HG02642 (cell line): ENCODE data around the gene FRZB.
"Not testable (repeated sequence)": the region's sequence is repeated elsewhere in the genome, so short reads cannot be mapped to it uniquely, and the experiment has no call there.

ENCODE experiments used
- ATAC-seq: cut with Tn5 transposase; IDR thresholded peaks from one replicate; pipeline ENCODE4 v1.9.1; 2021; ENCODE audit warnings: mild to moderate bottlenecking; ENCODE audit not compliant: unreplicated experiment, poor library complexity

Gene FRZB, protein sequence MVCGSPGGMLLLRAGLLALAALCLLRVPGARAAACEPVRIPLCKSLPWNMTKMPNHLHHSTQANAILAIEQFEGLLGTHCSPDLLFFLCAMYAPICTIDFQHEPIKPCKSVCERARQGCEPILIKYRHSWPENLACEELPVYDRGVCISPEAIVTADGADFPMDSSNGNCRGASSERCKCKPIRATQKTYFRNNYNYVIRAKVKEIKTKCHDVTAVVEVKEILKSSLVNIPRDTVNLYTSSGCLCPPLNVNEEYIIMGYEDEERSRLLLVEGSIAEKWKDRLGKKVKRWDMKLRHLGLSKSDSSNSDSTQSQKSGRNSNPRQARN

DNA sequence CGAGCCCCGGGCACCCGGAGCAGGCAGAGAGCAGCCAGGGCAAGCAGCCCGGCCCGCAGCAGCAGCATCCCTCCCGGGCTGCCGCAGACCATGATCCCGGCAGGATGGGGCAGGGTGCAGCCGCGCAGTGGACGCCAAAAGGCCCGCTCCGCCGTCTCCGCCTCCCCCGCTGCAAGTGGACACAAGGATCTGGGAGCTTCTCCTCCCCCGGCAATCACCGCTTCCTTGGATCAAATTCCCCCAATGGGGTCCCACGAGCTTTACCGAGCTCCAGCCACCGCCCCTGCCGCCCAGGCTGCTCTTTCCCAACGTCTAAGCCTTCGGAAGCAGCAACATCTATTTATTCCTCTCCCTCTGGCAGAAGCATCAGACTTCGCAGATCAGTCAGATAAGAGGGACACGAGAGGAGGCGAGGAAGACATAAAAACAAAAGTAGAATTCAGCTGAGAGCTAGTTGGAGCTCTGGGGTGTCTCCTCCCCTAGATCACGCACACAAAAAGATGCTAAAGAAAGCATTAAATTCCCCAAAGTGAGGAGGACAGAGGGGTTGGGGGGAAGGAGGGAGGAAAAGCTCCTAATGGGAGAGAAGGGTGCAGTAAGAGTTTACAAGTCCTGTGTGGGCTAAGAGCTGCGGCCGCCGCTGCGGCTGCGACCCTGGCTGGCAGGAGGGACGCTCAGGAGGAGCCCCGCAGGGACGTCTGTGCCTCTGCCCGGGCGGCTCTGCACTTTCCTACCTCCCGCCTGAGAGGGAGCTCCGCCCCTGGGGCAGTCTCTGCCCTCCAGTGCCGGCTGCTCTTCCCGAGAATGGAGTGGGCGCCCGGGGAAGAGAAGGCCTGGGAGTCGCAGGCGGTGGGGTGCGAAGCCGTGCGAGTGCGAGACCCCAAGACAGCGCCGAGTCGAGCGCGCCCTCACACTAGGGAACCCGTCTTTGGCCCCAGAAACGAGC, at the start of gene FRZB:
FRZB (minus strand) TSS at position 177 of the 946 bp plus-strand sequence; CDS start at position 92, 85 bp downstream.
- ATAC-seq: no peak

DNA sequence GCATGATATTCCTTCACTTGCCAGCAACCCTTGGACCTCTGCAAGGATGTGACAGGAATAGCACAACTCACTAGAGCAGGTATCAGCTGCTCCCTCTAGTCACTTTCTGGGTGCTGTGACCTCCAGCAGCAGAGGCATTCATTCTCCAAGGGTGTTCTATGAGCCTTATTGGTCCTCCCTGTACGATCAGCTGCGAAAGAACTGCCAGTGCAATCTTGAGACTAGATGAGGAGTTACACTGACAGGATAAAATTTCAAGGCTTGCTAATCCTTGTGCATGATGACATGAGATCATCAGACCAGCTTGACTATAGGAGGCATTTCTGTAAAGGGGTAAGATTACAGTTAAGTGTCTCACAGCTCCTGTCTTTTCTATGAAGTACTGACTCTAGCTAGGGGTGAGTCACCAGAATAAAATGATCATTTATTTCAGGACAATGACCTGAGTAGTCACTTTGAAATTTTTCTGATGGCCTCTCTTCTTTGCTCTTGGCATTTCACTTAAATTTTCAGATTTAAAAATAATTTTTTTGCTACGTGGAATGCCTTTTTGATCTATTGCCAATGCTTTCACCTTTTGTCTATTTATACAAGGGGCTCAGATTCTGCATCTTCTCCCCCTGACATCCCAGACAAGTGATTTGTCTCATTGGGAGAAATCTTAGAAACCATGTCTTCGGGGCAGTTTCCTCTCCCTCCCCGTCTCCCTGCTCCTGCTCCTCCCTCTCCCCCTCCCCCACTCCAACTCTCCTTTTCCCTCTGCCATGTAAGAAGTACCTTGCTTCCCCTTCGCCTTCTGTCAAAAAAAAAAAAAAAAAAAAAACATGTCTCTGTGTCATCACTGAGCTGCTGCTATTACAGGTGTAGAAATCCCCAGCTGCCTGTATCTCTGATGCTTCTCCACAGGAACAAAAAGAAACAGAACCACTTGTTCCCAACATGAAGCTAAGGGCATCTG, 49.2 kb upstream of the FRZB start:
- ATAC-seq: no peak

DNA sequence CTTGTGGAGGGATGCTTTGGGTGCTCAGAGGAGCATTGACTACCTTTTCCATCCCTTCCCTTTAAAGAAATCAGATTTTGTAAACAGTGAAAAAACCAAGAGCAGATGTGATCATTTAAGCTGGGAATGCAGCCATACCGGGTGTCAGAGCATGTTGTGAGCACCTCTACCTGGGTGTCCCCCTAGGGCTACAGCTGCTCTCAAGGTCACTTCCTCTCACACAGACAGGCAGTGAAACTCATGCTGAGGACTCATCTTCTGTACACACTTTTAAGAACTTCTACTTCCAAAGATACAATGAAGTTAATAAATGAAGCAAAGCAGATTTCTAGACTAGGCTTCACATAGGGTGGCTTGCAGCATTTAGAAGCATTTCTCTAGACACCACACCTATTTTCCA, 48.4 kb upstream of the FRZB start:
- ATAC-seq: no peak

DNA sequence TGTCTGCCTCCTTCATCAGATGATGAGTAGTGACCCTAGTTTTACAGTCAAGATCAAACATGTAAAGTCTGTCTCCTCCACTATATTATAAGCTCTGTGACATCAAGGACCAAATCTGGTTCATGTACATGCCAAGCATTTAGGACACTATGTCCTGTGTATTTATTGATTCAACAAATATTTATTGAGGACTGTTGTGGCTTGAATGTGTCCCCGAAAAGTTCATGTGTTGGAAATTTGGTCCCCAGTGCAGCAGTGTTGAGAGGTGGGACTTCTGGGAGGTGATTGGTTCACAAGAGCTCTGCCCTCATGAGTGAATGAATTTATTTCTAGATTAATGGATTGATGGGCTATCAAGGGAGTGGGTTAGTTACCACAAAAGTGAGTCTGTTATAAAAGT, 46.6 kb upstream of the FRZB start:
- ATAC-seq: no peak

DNA sequence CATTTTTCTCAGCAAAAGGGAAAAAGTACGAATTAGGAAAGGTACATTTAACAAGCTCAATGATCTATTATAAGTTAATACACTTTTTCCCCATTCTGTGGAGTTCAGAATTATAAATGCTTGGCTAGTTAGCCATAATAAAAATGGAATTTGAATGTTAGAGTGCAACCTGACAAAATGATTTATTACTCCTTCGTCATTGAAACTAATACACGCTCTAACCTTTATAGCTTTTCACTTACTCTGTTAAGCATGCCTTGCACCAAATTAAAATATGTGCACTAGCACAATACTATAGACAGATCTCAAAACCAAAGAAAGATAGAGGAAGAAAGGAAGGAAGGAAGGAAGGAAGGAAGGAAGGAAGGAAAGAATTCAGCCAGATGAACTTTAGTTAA, 46.1 kb upstream of the FRZB start:
- no peak for ATAC-seq

DNA sequence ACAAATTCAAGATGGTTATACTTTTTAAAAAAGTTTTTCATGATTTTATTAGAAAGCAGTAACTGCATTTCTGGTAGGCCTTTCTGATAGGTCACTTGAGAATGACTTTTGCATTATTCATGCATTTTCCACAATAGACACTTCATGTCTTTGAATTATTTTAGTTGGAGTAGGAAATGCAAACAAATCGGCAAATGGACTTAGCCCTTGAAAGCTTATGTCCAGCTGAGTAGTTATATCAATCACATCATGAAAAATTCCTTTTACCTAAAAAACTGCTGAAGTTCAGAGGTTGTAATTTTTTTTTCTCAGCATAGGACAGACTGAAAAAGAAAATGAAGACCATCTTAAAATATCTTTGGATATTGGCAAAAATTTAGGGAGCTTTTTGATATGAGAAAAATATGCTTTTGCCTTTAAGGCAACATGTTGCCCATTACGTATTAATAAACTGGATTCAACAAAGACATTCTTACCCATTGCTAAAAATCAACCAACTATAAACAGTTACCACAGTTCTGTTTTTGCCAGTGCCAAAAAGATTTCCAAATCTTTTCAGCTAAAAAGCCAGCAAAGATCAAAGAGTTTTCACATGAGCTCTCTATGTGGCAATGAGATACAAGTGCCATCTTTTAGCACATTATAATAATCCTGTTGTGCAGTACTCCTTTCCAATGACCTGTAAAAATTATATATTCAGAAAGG, 45.5 kb upstream of the FRZB start:
- no peak for ATAC-seq

DNA sequence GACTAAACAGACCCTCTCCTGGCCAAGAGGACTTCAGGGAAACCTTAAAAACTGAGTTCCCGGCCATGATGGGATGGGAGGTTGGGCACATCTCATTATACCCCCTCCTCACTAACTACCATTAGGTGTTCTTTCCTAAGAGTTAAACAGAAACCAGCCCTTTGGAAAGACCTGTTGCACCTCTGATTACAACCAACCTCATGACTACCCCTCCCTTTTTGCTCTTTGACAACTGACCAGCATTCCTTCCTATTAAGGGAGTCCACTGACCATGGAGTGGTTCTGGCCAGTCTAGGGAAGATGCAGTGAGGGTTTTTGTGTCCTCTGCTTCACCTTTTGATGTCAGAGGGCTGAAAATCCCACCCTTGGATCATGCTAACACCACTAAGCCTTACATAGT, 44.5 kb upstream of the FRZB start:
- no peak for ATAC-seq

DNA sequence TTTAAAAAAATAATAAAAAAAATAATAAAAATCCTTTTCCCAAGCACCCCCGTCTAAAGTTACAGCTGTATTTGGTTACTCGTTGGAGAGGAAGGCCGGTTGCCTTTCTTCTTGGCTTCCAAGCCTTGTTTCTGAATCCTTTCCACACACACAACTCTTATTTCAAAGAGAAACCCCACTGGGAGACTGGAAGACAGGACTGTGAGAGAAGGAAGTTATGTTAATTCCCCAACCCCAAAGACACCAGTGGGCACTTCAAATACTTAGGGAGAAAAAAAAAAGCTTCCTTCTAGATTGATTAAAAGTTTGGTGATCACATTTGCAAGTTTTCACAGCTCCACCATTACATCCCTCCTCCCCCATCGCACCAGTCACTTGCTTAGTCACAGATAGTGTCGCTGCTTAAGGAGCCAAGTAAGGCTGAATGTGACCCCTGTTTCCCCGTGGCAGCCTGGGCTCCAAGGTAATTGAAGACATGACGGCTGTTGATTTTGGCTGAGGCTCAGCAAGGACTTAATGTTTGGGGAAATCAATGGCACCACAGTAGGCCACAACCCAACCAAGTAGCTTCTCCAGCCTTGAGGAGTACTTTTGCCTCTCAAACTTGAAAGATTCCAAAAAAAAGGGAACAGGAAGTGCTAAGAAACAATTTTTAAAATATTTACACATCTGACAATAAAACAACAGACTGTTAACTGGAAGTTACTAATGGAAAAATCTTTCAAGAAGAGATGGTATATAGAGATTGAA, 40.8 kb upstream of the FRZB start:
- no peak for ATAC-seq

DNA sequence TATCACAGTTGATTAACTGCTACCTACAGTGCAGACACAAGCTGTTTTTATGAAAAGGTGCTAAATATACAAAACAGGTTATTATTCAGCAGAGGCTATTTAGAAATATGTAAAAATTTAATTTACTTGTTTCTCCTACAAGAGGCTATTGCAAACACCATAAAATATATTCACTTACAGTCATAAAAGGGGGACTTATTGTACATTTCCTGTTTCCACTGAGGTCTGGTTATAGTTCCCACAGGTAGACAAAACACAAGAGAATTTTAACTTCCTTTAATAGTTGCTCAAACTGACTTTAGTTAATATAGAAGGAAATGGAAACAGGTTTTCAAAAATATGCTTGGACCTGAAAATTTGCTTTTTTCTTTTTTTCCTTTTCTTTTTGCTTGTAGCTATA, 40.0 kb upstream of the FRZB start:
- ATAC-seq: no peak

DNA sequence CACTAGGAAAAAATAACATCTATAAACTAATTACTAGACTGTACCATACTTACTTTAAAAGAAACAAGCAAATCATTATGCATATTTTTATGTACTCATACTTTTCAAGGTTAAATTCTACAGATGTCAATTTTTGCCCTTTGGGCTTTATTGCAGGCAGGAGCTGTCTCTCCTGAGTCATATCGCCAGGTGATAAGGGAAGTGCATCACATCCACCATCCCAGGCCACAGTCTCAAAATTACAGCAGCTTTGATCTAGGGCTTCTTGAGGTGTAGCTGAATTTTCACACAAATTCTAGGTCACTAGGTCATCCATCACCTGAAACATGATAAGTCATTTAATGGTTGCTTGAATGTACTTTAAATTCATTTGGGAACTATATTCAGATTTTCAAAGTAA, 38.4 kb upstream of the FRZB start:
- ATAC-seq: no peak

DNA sequence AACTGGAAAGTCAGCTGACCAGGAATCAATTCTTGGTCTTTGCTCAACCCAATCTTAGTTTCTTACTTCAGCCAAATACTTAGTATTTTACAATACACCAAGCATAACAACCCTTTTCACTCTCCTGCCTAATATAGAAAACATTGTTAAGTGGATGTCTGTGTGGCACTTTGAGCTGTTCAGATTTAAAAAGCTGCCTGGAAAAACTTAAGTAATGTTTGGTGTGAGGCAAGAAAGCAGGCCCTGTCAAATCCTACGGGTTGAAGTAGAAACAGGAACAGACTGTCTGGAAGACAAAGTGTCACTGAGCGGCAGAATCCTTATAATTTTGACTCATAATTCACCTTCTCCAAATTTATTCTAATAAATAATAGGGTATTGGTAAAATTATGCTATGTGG, 37.1 kb upstream of the FRZB start:
- ATAC-seq: no peak

DNA sequence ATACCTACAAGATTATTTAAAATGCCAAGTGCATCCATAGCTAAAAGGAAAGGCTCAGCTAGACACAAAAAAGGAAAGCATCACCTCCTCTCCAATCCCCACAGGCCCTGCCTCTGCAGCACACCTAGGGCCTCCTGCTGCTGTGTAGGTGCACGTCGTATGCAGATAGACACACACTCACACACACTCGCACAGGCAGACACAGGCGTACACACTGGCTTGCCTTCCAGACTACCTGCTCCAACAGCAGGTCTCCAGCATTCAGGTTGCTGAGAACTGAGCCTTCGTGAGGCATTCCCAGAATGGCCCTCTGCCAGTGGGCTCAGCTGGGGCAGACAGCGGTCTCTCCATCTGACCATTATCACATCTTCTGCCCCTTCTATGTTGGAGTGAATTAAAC, 35.3 kb upstream of the FRZB start:
- no peak for ATAC-seq

DNA sequence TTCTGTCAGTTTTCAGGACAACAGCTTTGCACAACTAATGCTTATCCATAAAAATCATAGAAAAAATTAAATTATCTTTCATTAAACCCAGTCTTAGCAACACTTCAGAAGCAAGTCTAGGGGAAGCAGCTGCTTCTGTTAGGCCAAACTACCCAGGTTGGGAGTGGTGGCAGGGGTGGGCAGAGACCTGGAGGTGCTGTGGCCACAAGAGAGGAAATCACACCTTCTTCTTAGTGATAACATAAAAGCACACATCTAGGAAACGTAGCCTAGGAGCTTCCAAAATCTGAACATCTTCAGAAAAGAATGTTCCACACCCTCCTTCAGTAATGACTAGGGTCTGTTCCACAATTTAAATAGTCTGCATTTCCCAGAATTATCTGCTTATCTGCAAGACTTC, 32.3 kb upstream of the FRZB start:
- no peak for ATAC-seq

DNA sequence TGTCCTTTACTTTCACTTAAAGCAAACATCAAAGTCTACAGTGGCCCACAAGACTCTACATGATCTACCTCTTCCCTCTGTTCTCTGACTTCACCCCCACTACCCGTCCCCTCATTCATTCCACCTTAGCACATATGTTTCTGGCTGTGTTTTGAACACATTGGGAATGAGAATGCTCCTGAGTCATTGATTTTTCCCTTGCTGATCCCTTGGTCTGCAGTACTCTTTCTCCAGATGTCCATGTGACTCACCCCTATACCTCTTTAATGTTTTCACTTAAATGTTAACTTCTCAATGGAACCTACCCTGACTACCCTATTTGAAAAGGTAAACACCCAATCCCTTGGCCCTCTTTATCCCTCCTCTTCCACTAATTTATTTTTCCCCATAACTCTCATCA, 30.7 kb upstream of the FRZB start:
- ATAC-seq: no peak

DNA sequence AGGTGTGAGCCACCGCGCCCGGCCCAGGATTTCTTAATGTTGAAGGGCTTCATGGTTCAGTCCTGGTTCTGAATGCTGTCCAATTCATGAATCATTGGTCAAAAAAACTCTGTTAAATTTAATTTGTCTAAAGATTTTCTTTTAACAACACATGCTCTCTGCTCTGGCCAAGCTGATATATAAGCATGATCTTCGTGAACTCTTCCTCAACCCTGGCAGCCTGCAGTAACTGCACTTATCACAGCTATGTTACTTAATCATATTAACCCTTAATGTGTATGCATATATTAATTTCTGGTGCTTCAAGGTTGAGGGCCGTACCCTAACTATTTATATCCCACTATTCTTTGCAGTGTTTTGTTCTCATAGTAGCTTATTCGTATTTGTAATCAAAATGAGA, 29.4 kb upstream of the FRZB start:
- no peak for ATAC-seq

DNA sequence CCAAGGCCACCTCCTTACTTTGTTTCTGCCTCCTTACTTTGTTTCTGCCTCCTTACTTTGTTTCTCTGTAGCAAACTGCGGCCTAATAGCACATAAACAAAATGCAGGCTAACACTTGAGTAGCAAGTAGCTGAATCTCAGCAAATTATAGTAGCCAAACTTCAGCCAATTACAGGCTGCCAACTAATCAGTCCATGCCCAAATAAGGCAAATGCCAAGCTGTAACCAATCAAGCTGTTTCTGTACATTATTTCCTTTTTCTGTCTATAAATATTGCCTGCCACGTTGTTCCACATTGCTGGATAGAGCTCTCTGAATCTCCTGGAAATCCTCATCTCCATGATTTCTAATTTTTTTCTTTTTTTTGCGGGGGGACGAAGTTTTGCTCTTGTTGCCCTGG, 28.7 kb upstream of the FRZB start:
- no peak for ATAC-seq

DNA sequence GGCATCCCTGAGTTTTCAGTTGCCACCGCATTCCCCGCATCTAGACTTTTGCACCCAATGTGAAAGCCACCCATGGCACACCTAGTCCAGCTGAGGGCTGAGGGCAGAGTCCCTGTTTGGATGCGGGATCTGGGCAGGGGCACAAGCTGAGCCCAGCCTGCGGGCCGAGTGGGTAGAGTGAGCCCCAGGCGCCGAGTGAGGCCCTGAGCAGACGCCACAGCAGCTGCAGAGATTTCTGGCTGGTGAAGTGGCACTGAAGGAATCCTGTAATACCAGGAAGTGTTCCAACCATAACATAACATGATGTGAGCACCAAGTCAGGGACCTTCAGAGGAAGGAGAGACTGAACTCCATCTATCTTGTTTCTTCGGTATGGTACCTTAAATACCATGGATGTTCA, 27.7 kb upstream of the FRZB start:
- no peak for ATAC-seq

DNA sequence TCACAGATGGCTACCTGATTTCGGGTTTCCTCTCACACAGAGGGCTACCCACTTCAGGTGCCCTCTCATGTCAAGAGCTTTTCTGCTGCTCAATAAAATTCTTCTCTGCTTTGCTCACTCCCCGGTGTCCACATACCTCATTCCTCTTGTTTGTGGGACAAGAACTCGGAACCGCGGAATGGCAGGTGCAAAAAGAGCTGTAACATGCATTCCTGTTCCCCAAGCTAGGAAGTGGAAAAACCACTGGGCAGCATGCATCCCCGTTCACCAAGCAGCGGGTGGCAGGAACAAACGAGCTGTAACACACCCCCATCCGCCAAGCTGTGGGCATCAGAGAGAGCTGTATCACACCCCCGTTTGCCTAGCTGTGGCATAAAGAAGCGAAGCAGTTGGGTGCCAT, 27.2 kb upstream of the FRZB start:
- no peak for ATAC-seq

DNA sequence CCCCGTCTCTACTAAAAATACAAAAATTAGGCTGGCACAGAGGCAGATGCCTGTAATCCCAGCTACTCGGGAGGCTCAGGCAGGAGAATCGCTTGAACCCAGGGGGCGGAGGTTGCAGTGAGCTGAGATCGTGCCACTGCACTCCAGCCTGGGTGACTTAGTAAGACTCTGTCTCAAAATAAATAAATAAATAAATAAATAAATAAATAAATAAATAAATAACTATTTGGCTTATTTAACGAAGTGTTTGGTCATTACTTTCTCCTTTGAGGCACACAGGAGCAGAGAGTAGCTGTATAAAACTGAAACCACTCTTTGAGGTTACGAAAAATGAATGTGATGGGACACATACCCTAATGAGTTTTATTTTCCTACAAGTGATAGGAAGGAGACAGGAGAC, 26.6 kb upstream of the FRZB start:
- not testable (repeated sequence) for ATAC-seq
